H9 (cell line): Measurements from ENCODE around the gene CCDC70. TPM values are rescaled to one million over a fixed set of nuclear protein-coding genes. Genes with fewer than 3 reads are reported as not detected.

Experiments
- DNase-seq: peaks from one replicate; pipeline ENCODE4 v3.0.0-alpha.2; 2017
- H2AFZ ChIP-seq: one replicate; pipeline ENCODE4 v1.6.1; 2013; ENCODE audit warnings: mild to moderate bottlenecking, low read length, control low read depth, moderate library complexity
- H2AK5ac ChIP-seq: 2 replicates; pipeline ENCODE4 v1.6.1; 2013; ENCODE audit warnings: low read length, control low read depth, mixed read lengths; ENCODE audit not compliant: insufficient read length
- H2BK120ac ChIP-seq: one replicate; pipeline ENCODE4 v1.6.1; 2013; ENCODE audit warnings: low read depth, mild to moderate bottlenecking, low read length, control low read depth, inconsistent platforms; ENCODE audit not compliant: poor library complexity, severe bottlenecking
- H2BK12ac ChIP-seq: 2 replicates; pipeline ENCODE4 v1.6.1; 2013; ENCODE audit warnings: low read length, control low read depth, mixed read lengths, low read depth; ENCODE audit not compliant: insufficient read length
- H2BK15ac ChIP-seq: 2 replicates; pipeline ENCODE4 v1.6.1; 2013; ENCODE audit warnings: low read depth, low read length, control low read depth
- H2BK20ac ChIP-seq: one replicate; pipeline ENCODE4 v1.6.1; 2013; ENCODE audit warnings: low read depth, mild to moderate bottlenecking, low read length, control low read depth, inconsistent platforms; ENCODE audit not compliant: poor library complexity, severe bottlenecking
- H2BK5ac ChIP-seq: 2 replicates; pipeline ENCODE4 v1.6.1; 2013; ENCODE audit warnings: low read length, control low read depth, mixed read lengths; ENCODE audit not compliant: insufficient read length
- H3K14ac ChIP-seq: 2 replicates; pipeline ENCODE4 v1.6.1; 2013; ENCODE audit warnings: low read length, control low read depth; ENCODE audit not compliant: insufficient read depth
- H3K18ac ChIP-seq: 2 replicates; pipeline ENCODE4 v1.6.1; 2013; ENCODE audit warnings: low read depth, mild to moderate bottlenecking, mixed read lengths, low read length, control low read depth; ENCODE audit not compliant: insufficient read length
- H3K23ac ChIP-seq: 2 replicates; pipeline ENCODE4 v1.6.1; 2013; ENCODE audit warnings: low read length, control low read depth, mixed read lengths, low read depth; ENCODE audit not compliant: insufficient read length
- H3K23me2 ChIP-seq: 2 replicates; pipeline ENCODE4 v1.6.1; 2013; ENCODE audit warnings: low read depth, mild to moderate bottlenecking, mixed read lengths, low read length, control low read depth; ENCODE audit not compliant: insufficient read length, poor library complexity, severe bottlenecking
- H3K27ac ChIP-seq: 2 replicates; pipeline ENCODE4 v1.5.1; 2013; ENCODE audit warnings: low read length, control low read depth, mixed read lengths, low read depth; ENCODE audit not compliant: insufficient read length
- H3K27me3 ChIP-seq: 2 replicates; pipeline ENCODE4 v1.6.1; 2013; ENCODE audit warnings: low read length, control low read depth, inconsistent platforms; ENCODE audit not compliant: insufficient read depth
- H3K4ac ChIP-seq: 2 replicates; pipeline ENCODE4 v1.6.1; 2013; ENCODE audit warnings: low read depth, mild to moderate bottlenecking, control low read depth, inconsistent platforms, low read length, moderate library complexity
- H3K4me1 ChIP-seq: 2 replicates; pipeline ENCODE4 v1.6.1; 2013; ENCODE audit warnings: low read length, control low read depth, inconsistent platforms; ENCODE audit not compliant: insufficient read depth
- H3K4me2 ChIP-seq: 2 replicates; pipeline ENCODE4 v1.6.1; 2013; ENCODE audit warnings: low read length, control low read depth, mixed read lengths; ENCODE audit not compliant: insufficient read length, insufficient read depth
- H3K56ac ChIP-seq: 2 replicates; pipeline ENCODE4 v1.6.1; 2013; ENCODE audit warnings: low read depth, mild to moderate bottlenecking, mixed read lengths, low read length, control low read depth; ENCODE audit not compliant: insufficient read length
- H3K79me1 ChIP-seq: 2 replicates; pipeline ENCODE4 v1.6.1; 2013; ENCODE audit warnings: low read depth, mild to moderate bottlenecking, moderate library complexity, low read length, control low read depth, inconsistent platforms; ENCODE audit not compliant: insufficient read depth, poor library complexity, severe bottlenecking
- H3K79me2 ChIP-seq: 2 replicates; pipeline ENCODE4 v1.6.1; 2013; ENCODE audit warnings: low read length, control low read depth, inconsistent platforms; ENCODE audit not compliant: insufficient read depth
- H3K9ac ChIP-seq: 2 replicates; pipeline ENCODE4 v1.6.1; 2013; ENCODE audit warnings: low read length, control low read depth, mixed read lengths; ENCODE audit not compliant: insufficient read length; ENCODE audit errors: extremely low read depth
- H3K9me3 ChIP-seq: one replicate; pipeline ENCODE4 v1.6.1; 2013; ENCODE audit warnings: low read depth, low read length, inconsistent platforms; ENCODE audit not compliant: control insufficient read depth
- H3T11ph ChIP-seq: one replicate; pipeline ENCODE4 v1.6.1; 2013; ENCODE audit warnings: mild to moderate bottlenecking, low read length, control low read depth, inconsistent platforms
- H4K20me1 ChIP-seq: one replicate; pipeline ENCODE4 v1.6.1; 2013; ENCODE audit not compliant: control insufficient read depth, insufficient read length, insufficient read depth
- H4K5ac ChIP-seq: 2 replicates; pipeline ENCODE4 v1.6.1; 2013; ENCODE audit warnings: low read depth, mild to moderate bottlenecking, mixed read lengths, low read length, control low read depth; ENCODE audit not compliant: insufficient read length
- H4K8ac ChIP-seq: replicated peaks from 2 replicates; pipeline ENCODE4 v1.6.1; 2013; ENCODE audit warnings: low read length, control low read depth, mixed read lengths, low read depth; ENCODE audit not compliant: insufficient read length
- H4K91ac ChIP-seq: 2 replicates; pipeline ENCODE4 v1.6.1; 2013; ENCODE audit warnings: low read depth, mild to moderate bottlenecking, moderate library complexity, mixed read lengths, low read length, control low read depth; ENCODE audit not compliant: insufficient read length
- H3K27ac Mint-ChIP-seq, 3 experiments: 2 replicates in 2 of 3; 3 replicates in 1 of 3; pipeline ENCODE4 v1.8.0; 2020 to 2021; ENCODE audit warnings: mixed read lengths in 3 of 3, mild to moderate bottlenecking in 1 of 3, moderate library complexity in 1 of 3
- H3K27me3 Mint-ChIP-seq: 2 replicates; pipeline ENCODE4 v1.8.0; 2021; ENCODE audit warnings: low read depth, mild to moderate bottlenecking, moderate library complexity, mixed read lengths
- H3K36me3 Mint-ChIP-seq, 3 experiments: 2 replicates in 2 of 3; 3 replicates in 1 of 3; pipeline ENCODE4 v1.8.0; 2020 to 2021; ENCODE audit warnings: low read depth in 3 of 3, mixed read lengths in 3 of 3; ENCODE audit not compliant: insufficient read depth in 1 of 3
- H3K4me1 Mint-ChIP-seq, 2 experiments: 2 replicates each; pipeline ENCODE4 v1.8.0; 2020; ENCODE audit warnings: mixed read lengths in 2 of 2
- H3K4me3 Mint-ChIP-seq, 2 experiments: 2 replicates in 1 of 2; 3 replicates in 1 of 2; pipeline ENCODE4 v1.8.0; 2020 to 2021; ENCODE audit warnings: mild to moderate bottlenecking in 2 of 2, mixed read lengths in 2 of 2, moderate library complexity in 1 of 2
- H3K9me3 Mint-ChIP-seq, 2 experiments: 2 replicates in 1 of 2; 3 replicates in 1 of 2; pipeline ENCODE4 v1.8.0; 2020; ENCODE audit warnings: mild to moderate bottlenecking in 2 of 2, mixed read lengths in 2 of 2, moderate library complexity in 1 of 2
- CTCF ChIP-seq: fragments of 200-600 bp; sonication (generic); conservative IDR thresholded peaks from 3 replicates; pipeline ENCODE4 v1.8.0; 2021; ENCODE audit warnings: antibody characterized with exemption, mild to moderate bottlenecking
- WGBS: extraction: QIAGEN DNeasy Blood & Tissue Kit; methylation state at CpG from one replicate; pipeline ENCODE4 v1.1.7; 2013; ENCODE audit warnings: missing lambda C conversion rate, low lambda C conversion rate, mixed read lengths; ENCODE audit not compliant: insufficient read length; ENCODE audit errors: extremely low coverage; 5-methylcytosine and 5-hydroxymethylcytosine counted together
- total RNA-seq: library from RNA; stranded (reverse); gene quantifications from 2 replicates; pipeline ENCODE4 v1.2.1, GENCODE V29; 2021

Gene CCDC70
- total RNA-seq, 1 experiment from 2014 or later: not detected

GRCh38 chr13:51817717-51818116, 44.1 kb upstream of the CCDC70 start:
- H3K9me3 Mint-ChIP-seq: no peaks in the 10 kb centered on the region

More at GRCh38 chr13:51817717-51818116, 44.1 kb upstream of the CCDC70 start:
- Histone ChIP-seq H4K20me1 (no peaks in the 10 kb centered on the region), H4K5ac (no peak overlapping the region), H2BK5ac (no peak overlapping the region), H3K56ac (no peak overlapping the region), H3K18ac (no peak overlapping the region), H3K9me3 (no peaks in the 10 kb centered on the region), H2AK5ac (no peak overlapping the region), H3K23me2 (peaks cover 4% of the 10 kb centered on the region), H3K23ac (no peak overlapping the region), H2BK20ac (no peak overlapping the region), H3K27me3 (peaks cover 2% of the 10 kb centered on the region; the same call in 1 of the 2 replicates), H3K27ac (no peak overlapping the region), H3K79me1 (no peaks in the 10 kb centered on the region), H3T11ph (no peak overlapping the region), H4K8ac (no peak overlapping the region), H2BK12ac (no peak overlapping the region), H3K79me2 (no peaks in the 10 kb centered on the region), H3K9ac (no peak overlapping the region), H3K4ac (no peak overlapping the region), H2BK120ac (no peak overlapping the region), H3K4me1 (peaks cover 6% of the 10 kb centered on the region; the same call in 1 of the 2 replicates), H2AFZ (no peak overlapping the region), H3K4me2 (no peak overlapping the region), H4K91ac (no peak overlapping the region), H2BK15ac (no peak overlapping the region), H3K14ac (no peak overlapping the region)
- Mint-ChIP-seq H3K36me3 (no peaks in the 10 kb centered on the region), H3K4me3 (no peak overlapping the region), H3K27ac (no peak overlapping the region), H3K4me1 (peaks cover 37 to 40% of the 10 kb centered on the region in 2 experiments), H3K27me3 (peaks cover 4% of the 10 kb centered on the region)
- no peak for TF ChIP-seq CTCF
- no CpG with 5 or more reads among the region's 8 CpGs for WGBS
- no peak for DNase-seq
